Coronary artery (tissue), 2 donors: ENCODE measurements around the gene MAST4.

Experiments
- DNase-seq: peaks from one replicate; pipeline ENCODE4 v3.0.0-alpha.2; 2017; ENCODE audit warnings: low spot score
- H3K27ac ChIP-seq, 2 donors: fragments of 200-600 bp; sonication (generic); one replicate each; pipeline ENCODE4 v1.5.1; 2016 to 2019
- H3K4me3 ChIP-seq: fragments of 200-600 bp; sonication (generic); 2 replicates; pipeline ENCODE4 v1.5.1; 2016; ENCODE audit warnings: mild to moderate bottlenecking, moderate library complexity
- TF ChIP-seq, protein P1 (sequence below): fragments of 200-600 bp; sonication (generic); IDR thresholded peaks from one replicate; pipeline ENCODE4 v1.5.1; 2019; ENCODE audit warnings: antibody characterized with exemption

The MAST4 gene

DNA sequence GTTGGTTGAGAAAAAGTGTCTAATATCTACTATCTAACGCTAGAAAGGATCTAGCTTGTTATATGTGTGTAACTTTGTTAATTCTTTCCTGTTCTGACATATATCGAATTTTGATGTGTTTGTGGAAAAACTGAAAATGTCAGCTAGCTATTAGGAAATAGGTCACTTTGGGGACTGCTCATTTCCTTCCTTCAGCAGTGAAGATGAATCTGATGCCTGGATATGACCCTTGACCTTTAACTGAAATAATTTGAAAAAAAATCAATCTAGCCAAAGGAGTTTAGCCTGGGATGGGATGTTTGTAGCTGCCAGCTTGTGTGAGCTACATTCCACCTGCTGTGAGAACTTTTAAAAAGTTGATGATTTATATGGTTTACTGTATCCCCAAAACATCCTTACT, 533.6 kb downstream of the MAST4 start:
- DNase-seq = no peak

DNA sequence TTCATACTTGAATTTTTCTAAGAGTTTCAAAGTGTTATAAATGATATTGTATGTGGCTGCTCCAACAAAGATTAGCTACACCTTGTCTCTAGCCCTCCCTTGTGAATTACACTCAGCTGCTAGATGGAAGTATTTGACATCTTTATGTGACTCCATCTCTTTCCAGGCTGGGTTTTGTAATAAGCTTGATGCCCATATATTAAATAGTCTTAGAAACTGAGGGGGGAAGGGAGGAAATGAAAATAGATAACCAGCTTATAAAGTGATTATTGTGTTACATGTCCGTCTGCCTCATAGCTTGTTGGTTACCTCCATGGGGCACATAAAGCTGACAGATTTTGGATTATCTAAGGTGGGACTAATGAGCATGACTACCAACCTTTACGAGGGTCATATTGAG, 537.0 kb downstream of the MAST4 start:
- Histone ChIP-seq H3K4me3 (no peak overlapping the region), H3K27ac (no peak overlapping the region)
- TF ChIP-seq, protein P1, sequence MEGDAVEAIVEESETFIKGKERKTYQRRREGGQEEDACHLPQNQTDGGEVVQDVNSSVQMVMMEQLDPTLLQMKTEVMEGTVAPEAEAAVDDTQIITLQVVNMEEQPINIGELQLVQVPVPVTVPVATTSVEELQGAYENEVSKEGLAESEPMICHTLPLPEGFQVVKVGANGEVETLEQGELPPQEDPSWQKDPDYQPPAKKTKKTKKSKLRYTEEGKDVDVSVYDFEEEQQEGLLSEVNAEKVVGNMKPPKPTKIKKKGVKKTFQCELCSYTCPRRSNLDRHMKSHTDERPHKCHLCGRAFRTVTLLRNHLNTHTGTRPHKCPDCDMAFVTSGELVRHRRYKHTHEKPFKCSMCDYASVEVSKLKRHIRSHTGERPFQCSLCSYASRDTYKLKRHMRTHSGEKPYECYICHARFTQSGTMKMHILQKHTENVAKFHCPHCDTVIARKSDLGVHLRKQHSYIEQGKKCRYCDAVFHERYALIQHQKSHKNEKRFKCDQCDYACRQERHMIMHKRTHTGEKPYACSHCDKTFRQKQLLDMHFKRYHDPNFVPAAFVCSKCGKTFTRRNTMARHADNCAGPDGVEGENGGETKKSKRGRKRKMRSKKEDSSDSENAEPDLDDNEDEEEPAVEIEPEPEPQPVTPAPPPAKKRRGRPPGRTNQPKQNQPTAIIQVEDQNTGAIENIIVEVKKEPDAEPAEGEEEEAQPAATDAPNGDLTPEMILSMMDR = no peak
- DNase-seq = no peak

More for the DNA sequence above, 533.6 kb downstream of the MAST4 start:
- TF ChIP-seq, protein P1 = no peak
- no peak overlapping the region for H3K27ac ChIP-seq
- H3K4me3 ChIP-seq = no peak overlapping the region

DNA sequence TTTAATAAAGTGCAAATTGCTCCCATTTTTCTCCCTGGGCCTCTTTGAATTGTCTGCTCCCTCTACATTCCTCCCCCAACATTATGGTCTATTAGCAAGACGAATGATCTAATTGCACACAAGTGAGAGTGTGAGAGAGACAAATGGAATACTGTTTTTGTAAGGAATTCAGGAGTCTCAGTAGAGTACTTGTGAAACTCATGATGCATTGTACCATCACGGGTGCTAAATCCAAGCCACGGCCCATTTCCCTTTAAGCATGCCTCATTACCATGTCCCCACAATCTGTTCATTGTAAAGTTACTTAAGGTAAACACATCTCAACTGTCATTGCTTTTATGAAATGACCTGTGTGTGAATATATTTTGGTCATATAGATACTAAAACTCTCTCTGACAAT, 537.6 kb downstream of the MAST4 start:
- H3K4me3 ChIP-seq = no peak overlapping the region
- no peak overlapping the region for H3K27ac ChIP-seq
- no peak for DNase-seq
- TF ChIP-seq, protein P1 = no peak

DNA sequence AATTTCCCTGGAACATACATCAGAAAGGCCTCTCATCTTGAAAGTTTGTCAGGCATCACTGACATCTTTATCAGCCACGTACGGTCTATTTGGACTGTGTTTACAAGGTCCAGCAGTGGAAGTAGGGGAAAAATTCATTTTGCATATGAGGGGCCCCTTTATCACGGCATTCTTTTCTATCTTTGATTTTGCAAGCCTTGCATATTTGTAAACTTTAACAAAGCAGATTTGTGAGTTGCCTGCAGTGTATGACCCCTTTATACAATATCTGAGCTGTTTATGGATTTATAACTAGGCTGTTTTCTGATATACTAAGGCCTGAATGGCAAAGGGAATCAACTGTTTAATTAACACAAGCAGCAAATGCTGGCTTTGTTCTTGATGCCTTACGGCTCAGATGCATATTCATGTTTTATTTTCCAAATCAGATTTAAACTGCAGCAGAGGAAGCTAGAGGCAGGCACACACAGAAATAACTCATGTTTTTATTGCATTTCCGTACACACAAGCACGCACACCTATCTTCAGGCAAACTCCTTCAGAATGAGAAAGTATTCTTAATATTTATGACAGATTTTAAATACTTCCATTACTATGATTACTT, 539.3 kb downstream of the MAST4 start:
- TF ChIP-seq, protein P1 = no peak
- no peak for DNase-seq
- H3K4me3 ChIP-seq = no peak overlapping the region
- H3K27ac ChIP-seq = no peak overlapping the region

DNA sequence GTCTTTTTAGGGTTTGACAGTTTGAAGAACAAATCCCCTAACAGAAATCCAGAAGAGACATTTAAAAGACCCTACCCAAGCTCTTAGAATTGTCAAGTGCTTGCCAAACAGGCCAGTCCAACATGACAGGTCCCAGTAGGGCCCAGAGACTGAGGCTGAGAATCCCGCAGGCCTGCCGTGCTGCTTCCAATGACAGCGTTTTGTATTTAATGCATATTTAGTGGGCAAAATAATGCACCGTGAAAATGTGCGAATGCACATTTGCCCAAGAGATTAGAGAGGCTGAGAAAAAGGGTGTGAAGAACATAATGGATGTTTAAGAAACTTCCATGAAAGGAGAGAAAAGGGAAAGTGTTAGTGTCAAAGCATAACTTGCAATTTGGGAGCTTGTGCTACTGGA, 542.8 kb downstream of the MAST4 start:
- TF ChIP-seq, protein P1 = no peak
- Histone ChIP-seq H3K4me3 (no peak overlapping the region), H3K27ac (no peak overlapping the region)
- no peak for DNase-seq

DNA sequence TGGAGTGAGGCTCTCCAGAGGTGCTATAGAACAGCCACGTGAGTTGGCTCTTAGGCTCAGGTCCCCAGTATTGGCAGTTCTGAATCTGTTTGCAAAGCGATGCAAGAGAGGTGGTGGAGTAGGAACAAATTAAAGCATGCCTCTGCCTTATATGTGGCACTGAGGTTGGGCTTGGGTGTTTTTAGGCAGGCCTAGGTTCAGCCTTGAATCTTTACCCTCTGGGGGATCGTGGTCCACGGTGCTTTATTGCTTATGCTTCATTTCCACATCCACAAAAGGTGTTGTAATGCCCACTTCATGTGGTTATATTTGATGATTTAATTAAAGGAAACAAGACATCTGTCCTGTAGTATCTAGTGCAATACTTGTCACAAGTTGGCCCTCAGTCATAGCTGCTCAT, 544.2 kb downstream of the MAST4 start:
- DNase-seq = no peak

DNA sequence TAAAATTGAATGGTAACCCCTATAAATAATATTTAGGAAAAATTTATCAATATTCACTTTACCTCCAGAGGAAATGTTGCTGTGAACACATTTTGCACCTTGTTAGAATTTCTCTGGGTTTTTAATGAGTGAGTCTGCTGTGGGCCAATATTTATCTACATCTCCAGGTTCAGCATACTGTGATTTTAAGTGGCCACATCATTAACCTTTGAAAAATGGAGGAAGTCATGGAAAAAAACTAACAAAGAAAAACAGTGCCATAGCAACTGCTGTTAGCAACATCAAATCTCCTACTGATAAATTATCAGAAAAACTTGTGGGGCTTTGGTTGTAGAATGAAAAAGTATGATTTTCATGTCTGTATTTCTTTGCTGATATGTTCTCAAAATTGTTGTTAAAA, 545.5 kb downstream of the MAST4 start:
- no peak for DNase-seq
- Histone ChIP-seq H3K4me3 (no peak overlapping the region), H3K27ac (no peak overlapping the region)
- TF ChIP-seq, protein P1 = no peak

More for the DNA sequence above, 544.2 kb downstream of the MAST4 start:
- H3K4me3 ChIP-seq = no peak overlapping the region
- no peak overlapping the region for H3K27ac ChIP-seq
- TF ChIP-seq, protein P1 = no peak
